IPS-11a (cell line): ENCODE data around the gene RNF152.

Source experiments
- H3K4me3 ChIP-seq: one replicate; pipeline ENCODE4 v1.5.1; 2013; ENCODE audit warnings: low read depth, low read length, control low read depth

The RNF152 gene

GRCh38 chr18:61855449-61856378 is 37.1 kb downstream of the RNF152 start:
- H3K4me3 ChIP-seq = no peak overlapping the region

GRCh38 chr18:61854578-61855448 is 38.0 kb downstream of the RNF152 start:
- H3K4me3 ChIP-seq = no peak overlapping the region

GRCh38 chr18:61853855-61854254 is 39.0 kb downstream of the RNF152 start:
- H3K4me3 ChIP-seq = no peak overlapping the region

GRCh38 chr18:61852496-61852895 is 40.3 kb downstream of the RNF152 start:
- H3K4me3 ChIP-seq = no peak overlapping the region

- no peak overlapping the region for H3K4me3 ChIP-seq
Measured at GRCh38 chr18:61851940-61852451, 40.8 kb downstream of the RNF152 start.

- no peak overlapping the region for H3K4me3 ChIP-seq
Measured at GRCh38 chr18:61851279-61851678, 41.5 kb downstream of the RNF152 start.

- no peak overlapping the region for H3K4me3 ChIP-seq
Measured at GRCh38 chr18:61850756-61851155, 42.1 kb downstream of the RNF152 start.

- no peak overlapping the region for H3K4me3 ChIP-seq
Measured at GRCh38 chr18:61847164-61847791, 45.5 kb downstream of the RNF152 start.

GRCh38 chr18:61845197-61845596 is 47.6 kb downstream of the RNF152 start:
- H3K4me3 ChIP-seq = no peak overlapping the region

GRCh38 chr18:61844726-61845125 is 48.1 kb downstream of the RNF152 start:
- H3K4me3 ChIP-seq = no peak overlapping the region

- H3K4me3 ChIP-seq = no peak overlapping the region
Measured at GRCh38 chr18:61842146-61842545, 50.7 kb downstream of the RNF152 start.

- H3K4me3 ChIP-seq = no peak overlapping the region
Measured at GRCh38 chr18:61841706-61842105, 51.1 kb downstream of the RNF152 start.

GRCh38 chr18:61840324-61840723 is 52.5 kb downstream of the RNF152 start:
- no peak overlapping the region for H3K4me3 ChIP-seq

- no peak overlapping the region for H3K4me3 ChIP-seq
Measured at GRCh38 chr18:61838521-61838920, 54.3 kb downstream of the RNF152 start.

- no peak overlapping the region for H3K4me3 ChIP-seq
Measured at GRCh38 chr18:61833978-61834377, 58.8 kb downstream of the RNF152 start.

- no peak overlapping the region for H3K4me3 ChIP-seq
Measured at GRCh38 chr18:61833387-61833786, 59.4 kb downstream of the RNF152 start.

GRCh38 chr18:61832858-61833257 is 59.9 kb downstream of the RNF152 start:
- H3K4me3 ChIP-seq = no peak overlapping the region

GRCh38 chr18:61831071-61831470 is 61.7 kb downstream of the RNF152 start:
- no peak overlapping the region for H3K4me3 ChIP-seq

GRCh38 chr18:61829108-61829507 is 63.7 kb downstream of the RNF152 start:
- H3K4me3 ChIP-seq = no peak overlapping the region

- no peak overlapping the region for H3K4me3 ChIP-seq
Measured at GRCh38 chr18:61827591-61827990, 65.2 kb downstream of the RNF152 start.

GRCh38 chr18:61825386-61825785 is 67.4 kb downstream of the RNF152 start:
- no peak overlapping the region for H3K4me3 ChIP-seq
